Sigmoid colon (tissue), 4 donors: Measurements from ENCODE around the gene UPF3A.

Experiments
- POLR2A ChIP-seq, 2 donors: fragments of 450-650 bp; IDR thresholded peaks; one replicate each; pipeline ENCODE4 v1.6.1; 2016; ENCODE audit warnings: antibody characterized with exemption in 2 of 2, mild to moderate bottlenecking in 2 of 2, moderate library complexity in 2 of 2
- POLR2AphosphoS5 ChIP-seq, 4 donors: sonication (generic); formaldehyde crosslinking; IDR thresholded peaks; one replicate each; pipeline ENCODE4 v1.6.1; 2017; ENCODE audit warnings: antibody characterized with exemption in 4 of 4
- TF ChIP-seq, protein P1 (sequence below), 4 experiments: fragments of 450-650 bp in 3 of 4; fragments of 200-600 bp in 1 of 4; IDR thresholded peaks; one replicate each; pipeline ENCODE4 v1.5.1; 2016 to 2019; ENCODE audit warnings: antibody characterized with exemption in 4 of 4, mild to moderate bottlenecking in 3 of 4, moderate library complexity in 2 of 4

DNA sequence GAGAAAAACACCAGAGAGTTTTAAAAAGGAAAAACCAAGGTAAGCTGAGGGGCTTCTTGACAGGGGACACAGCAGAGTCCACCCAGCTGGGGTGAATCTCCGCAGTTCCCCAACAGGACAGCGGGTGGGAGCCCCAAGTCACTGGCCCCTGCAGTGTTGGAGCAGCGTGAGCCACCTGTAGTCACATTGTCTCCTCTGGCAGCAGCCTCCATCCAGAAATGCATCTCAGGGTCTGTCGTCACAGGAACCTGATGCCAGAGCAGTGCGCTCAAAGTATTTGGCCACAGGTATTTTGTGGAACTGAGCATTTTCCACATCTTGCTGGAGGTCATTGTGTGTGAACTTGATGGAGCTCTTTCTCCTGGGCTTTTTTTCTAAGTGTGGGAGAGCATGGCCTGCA is 57.6 kb downstream of the UPF3A start:
- TF ChIP-seq, protein P1, sequence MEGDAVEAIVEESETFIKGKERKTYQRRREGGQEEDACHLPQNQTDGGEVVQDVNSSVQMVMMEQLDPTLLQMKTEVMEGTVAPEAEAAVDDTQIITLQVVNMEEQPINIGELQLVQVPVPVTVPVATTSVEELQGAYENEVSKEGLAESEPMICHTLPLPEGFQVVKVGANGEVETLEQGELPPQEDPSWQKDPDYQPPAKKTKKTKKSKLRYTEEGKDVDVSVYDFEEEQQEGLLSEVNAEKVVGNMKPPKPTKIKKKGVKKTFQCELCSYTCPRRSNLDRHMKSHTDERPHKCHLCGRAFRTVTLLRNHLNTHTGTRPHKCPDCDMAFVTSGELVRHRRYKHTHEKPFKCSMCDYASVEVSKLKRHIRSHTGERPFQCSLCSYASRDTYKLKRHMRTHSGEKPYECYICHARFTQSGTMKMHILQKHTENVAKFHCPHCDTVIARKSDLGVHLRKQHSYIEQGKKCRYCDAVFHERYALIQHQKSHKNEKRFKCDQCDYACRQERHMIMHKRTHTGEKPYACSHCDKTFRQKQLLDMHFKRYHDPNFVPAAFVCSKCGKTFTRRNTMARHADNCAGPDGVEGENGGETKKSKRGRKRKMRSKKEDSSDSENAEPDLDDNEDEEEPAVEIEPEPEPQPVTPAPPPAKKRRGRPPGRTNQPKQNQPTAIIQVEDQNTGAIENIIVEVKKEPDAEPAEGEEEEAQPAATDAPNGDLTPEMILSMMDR (IDR thresholded peaks at IDR 0.05) = no peak
- TF ChIP-seq POLR2A (IDR thresholded peaks at IDR 0.05) (no peak), POLR2AphosphoS5 (IDR thresholded peaks at IDR 0.05) (no peak)
